GM19468 (cell line): ENCODE measurements around the gene RMI2.
"Not testable (repeated sequence)": the region's sequence is repeated elsewhere in the genome, so short reads cannot be mapped to it uniquely, and the experiment has no call there.

ENCODE experiments used
- ATAC-seq: cut with Tn5 transposase; IDR thresholded peaks from one replicate; pipeline ENCODE4 v1.9.1; 2021; ENCODE audit warnings: mild to moderate bottlenecking, moderate library complexity, moderate number of reproducible peaks; ENCODE audit not compliant: unreplicated experiment; ENCODE audit errors: extremely low read depth

RMI2 gene

DNA sequence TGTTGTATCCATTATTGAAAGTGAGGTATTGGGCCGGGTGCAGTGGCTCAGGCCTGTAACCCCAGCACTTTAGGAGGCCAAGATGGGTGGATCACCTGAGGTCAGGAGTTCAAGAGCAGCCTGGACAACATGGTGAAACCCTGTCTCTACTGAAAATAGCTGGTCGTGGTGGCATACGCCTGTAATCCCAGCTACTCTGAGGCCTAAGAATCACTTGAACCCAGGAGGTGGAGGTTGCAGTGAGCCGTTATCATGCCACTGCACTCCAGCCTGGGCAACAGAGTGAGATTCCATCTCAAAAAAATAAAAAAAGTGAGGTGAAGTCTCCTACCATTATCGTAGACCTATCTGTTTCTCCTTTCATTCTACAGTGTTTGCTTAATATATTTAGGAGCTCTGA lies 33.7 kb downstream of the RMI2 start:
- not testable (repeated sequence) for ATAC-seq

- peak; percentile 39 for ATAC-seq
Observed at GRCh38 chr16:11379420-11379819, 34.2 kb downstream of the RMI2 start.

DNA sequence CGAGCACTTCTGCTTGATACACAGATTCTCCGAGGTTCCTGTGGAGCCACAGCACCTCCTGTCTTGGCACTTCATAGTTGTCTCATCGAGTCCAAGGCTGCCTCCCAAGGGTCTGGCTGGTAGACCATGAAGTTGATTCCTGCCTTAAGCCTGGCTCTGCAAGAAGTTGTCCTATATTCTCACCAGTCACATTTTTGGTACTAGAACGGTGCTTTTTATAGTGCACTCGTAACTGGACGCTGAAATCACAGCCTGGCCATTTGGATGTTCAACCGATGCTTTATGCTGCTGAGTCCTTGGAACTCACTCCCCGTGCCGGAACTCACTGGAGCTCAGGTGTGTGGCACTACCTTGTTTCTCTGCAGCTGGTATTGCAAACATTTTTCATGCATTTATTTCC lies 35.6 kb downstream of the RMI2 start:
- ATAC-seq = no peak

DNA sequence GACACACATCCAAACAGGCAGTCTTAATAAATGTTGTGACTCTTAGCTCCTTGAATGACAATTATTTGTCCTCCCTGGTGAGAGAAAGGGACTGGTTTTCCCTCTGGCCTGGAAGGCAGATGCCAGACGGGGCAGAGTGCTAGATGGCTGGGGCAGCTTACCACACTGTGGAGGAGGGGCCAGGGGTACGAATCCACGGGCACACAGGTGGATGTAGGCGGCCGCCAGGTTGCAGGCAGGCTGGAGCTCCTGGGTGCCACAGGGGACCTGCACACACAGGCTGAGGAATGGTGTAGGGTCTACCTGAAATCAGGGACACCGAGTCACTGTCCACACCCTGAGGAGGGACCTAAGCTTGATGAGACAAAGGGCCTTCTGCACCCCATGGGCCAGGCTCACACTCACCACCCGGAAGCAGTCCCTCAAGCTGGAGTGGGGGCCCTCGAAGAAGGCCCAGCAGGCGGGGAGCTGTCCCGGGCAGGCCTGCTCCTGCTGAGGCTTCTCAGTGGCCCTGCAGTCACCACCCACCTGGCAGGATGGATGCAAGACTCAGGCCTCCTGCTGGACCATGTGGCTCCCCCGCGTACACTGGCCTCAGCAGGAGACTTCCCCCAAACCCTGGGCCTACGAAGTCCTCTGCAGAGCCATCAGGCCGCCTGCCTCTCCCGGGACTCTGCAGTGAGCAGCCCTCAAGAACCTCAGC lies 38.4 kb downstream of the RMI2 start:
- no peak for ATAC-seq

DNA sequence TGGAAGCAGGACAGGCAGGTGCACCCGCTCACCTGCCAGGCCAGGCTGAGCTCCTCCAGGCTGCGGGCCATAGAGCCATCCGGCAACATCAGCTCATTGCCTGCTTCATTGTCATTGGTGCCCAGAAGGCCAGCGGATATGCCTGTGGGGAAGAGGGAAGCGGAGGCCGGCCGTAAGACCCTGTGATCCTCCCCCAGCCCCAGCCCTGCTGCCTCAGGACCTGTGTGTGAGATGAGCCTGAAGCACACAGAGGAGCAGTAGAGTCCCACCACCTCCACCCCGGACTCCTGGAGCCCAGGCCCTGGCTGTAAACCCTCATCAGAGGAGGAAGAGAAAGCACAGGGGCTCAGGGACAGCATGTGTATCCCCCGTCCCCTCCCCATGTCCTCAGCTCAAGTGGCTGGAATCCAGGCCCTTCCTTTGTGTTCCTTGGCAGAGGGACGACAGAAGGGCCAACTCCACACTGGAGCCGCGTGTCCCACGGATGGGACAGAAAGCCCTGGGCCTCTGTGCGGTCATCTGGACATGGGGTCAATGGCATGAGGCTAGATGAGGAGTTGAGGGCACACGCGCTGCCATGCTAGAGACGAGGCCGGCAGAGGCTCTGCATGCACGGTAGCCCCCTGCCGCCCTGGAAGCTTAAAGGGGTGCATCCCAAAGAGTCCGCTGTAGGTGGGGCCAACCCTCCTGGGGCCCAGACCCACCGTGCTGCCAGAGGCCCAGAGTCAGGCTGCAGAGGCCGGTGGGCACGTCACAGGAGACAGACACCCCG lies 39.1 kb downstream of the RMI2 start:
- no peak for ATAC-seq

DNA sequence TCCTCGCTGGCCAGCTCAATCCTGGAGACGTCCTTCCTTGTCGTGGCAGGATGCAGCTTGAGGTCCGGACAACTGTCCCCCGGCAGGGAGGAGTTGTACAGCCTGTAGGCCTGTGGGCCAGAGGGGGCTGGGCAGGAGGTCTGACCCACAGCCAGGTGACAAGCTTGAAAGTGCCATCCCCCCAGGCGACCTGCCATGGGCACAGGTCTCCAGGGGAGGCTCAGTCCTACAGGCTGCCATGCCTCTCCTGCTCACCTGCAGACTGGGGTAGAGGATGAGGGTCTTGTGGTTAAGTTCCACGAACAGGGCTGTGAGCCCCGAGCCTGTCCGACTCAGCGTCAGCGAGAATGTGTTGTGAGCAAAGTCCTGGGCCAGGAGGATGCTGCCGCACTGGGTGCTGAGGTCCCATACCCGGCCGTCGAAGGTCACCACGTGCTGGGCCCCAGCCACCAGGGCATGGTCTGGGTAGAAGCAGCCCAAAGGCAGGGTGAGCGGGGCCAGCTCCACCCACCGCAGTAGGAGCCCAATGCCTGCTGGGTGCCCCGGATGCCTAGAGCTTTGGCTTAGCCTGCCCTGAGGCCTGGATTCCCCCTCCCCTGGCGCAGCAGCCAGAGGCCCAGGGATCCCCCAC lies 39.8 kb downstream of the RMI2 start:
- ATAC-seq = no peak

- no peak for ATAC-seq
Observed at GRCh38 chr16:11386054-11386680, 40.9 kb downstream of the RMI2 start.

- no peak for ATAC-seq
Observed at GRCh38 chr16:11386791-11387546, 41.7 kb downstream of the RMI2 start.

- ATAC-seq = no peak
Observed at GRCh38 chr16:11389083-11389482, 43.8 kb downstream of the RMI2 start.

DNA sequence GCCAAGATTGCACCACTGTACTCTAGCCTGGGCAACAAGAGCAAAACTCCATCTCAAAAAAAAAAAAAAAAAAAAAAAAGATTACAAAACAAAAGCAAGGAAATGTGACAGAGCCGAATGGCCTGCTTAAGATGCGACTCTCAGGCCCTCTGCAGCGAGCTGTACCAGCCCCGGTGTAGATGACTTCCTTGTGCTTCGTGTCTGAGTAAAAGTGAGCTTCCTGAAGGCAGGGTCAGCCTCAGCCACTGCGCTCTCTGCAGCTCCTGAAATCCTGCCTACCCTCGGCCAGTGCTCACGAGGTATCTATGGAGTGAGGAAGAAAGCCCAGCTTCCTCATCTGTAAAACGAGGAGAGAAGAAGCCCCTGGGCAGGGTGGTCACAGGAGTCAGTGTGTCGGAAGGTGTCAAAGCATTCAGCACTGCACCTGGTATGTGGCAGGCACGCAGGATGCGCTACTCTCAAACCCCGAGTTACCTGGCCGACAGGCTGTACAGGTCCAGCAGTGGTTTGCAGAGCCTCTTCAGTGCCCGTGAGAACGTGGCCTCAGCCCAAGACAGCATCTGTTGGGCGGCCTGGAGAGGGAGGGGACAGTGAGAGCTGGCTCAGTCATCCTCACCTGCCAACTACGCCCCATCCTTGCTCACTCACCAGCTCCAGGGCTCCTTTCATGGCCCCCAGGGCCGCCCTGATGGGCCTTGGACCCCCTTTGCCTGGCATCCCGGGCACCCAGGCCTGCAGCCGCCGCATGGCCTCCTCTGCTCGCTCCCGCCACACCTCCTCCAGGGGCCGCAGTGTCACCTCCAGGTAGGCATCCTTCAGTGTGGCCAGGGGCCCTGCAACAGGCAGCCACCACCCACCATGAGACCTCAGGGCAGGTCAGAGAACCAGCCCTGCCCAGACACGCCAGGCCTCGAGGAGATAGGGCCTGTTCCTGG lies 44.6 kb downstream of the RMI2 start:
- ATAC-seq = no peak

DNA sequence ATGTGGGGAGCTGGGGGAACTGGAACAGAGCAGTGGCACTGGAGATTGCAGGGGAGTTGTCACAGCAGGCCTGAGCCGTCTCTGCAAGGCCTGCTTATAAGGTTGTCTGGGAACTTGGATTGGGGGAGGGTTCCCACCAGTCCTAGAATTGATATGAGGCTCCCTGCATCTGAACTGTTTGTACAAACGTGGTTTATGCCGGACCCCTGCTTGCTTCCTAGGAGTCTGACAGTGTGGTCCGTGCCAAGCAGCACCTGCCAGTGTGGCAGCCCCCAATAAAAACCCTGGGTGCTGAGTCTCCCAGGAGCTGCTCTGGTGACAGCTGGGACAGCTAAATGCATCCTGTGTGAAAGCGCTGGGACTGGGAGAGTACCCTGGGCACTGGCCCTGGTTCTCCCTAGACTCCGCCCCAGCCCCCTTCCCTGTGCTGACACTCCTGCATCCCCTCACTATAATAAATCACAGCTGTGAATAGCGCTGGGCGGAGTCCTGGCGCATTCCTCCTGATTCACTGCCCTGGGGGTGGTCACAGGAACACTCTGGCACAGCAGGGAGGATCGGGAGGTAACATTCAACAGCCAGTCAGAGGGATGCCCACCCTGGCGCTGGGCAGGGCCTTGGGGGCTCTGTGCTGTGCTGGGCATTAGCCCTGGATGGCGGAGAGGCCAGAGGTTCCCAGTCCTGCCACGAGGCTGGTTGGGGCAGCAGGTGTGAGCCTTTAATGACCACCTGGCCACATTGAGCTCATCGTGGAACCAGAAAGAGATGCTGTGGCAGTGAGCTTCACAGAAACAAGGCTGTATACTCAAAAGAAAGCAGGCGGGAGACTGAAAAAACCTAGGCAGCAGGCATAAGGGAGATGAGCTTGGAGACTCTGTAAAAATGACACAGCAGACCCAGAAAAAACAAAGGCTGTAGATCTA lies 45.6 kb downstream of the RMI2 start:
- no peak for ATAC-seq

GRCh38 chr16:11391576-11391975 lies 46.3 kb downstream of the RMI2 start:
- ATAC-seq = no peak

DNA sequence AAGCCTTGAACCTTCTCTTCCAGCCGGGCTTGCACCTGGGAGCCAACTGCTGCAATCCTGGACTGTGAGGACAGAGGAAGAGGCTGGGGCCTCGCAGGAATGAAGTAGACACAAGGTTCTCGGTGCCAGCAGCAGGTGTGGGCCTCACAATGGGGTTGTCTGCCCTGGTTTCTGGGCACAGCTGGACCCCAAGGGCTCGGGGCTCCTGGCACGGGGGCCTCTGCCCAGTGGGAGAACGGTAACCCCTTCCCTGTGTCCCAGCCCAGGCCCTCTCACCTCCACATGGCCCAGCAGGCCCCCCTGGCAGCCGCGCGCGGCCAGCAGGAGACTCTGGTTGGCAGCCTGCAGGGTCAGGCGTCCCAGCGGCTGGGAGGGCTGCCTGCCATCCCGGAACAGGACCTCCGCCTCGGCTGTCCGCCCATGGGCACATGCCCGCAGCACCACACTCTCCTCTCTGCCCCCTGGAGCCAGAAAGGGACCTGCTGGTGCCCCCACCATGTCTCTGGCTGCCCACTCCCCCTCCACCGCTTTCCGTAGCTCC lies 46.9 kb downstream of the RMI2 start:
- no peak for ATAC-seq

GRCh38 chr16:11393366-11393765 lies 48.1 kb downstream of the RMI2 start:
- no peak for ATAC-seq

DNA sequence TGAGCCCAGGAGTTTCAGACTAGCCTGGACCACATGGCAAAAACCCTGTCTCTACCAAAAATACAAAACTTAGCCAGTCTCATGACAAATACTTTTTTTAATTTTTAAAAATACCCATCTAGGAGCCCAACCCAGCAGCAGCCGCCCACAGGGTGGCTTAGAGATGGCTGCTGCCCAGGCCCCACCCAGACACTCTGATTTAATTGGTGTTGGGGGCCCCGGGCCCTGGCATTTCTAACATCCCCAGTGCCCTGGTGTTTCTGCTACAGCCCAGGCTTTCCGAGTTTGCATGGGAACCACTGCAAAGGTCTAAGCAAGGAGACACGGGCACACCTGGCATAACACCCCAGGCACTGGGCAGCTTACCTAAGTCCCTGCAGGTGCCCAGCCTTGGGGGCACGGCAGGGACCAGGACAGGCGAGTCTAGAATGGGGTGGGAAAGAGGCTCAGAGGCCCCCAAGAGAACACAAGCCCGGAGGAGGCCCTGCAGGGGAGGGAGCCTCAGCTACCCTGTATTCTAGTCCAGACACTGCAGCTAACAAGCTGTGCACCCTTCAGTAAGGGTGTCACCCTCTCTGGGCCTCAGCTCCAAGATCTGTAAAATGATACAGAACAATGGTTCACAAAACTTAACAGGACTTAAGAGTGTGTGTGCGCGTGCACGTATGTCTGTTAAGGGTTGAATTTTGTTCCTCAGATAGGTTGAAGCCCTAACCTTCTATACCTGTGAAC lies 48.8 kb downstream of the RMI2 start:
- ATAC-seq = no peak

- ATAC-seq = no peak
Observed at GRCh38 chr16:11394593-11394960, 49.3 kb downstream of the RMI2 start.
